Lower leg skin (tissue), 3 donors: ENCODE measurements around the gene UNC93B1.

Source experiments
- POLR2A ChIP-seq, 2 donors: fragments of 450-650 bp; IDR thresholded peaks; one replicate each; pipeline ENCODE4 v1.6.1; 2016 to 2017; ENCODE audit warnings: antibody characterized with exemption in 2 of 2, mild to moderate bottlenecking in 1 of 2, moderate library complexity in 1 of 2
- TF ChIP-seq, protein P1 (sequence below), 3 donors: fragments of 450-650 bp; IDR thresholded peaks; one replicate each; pipeline ENCODE4 v1.5.1; 2016; ENCODE audit warnings: antibody characterized with exemption in 3 of 3, mild to moderate bottlenecking in 3 of 3, moderate library complexity in 2 of 3

DNA sequence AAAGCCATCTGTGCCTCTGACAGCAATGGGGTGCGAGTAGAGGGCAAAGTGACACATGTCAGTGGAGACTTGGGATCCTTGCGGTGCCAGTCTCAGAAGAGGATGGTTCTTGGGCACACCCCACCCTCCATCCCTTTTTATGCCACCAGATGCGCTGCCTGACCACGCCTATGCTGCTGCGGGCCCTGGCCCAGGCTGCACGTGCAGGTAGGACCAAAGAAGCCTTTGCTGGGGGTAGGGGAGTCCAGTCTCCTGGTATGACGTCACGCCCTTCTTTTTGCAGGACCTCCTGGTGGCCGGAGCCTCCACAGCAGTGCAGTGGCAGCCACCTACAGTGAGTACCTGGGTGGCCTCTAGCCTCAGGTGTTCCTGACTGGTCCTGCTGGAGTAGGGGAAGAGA is 28.1 kb upstream of the UNC93B1 start:
- TF ChIP-seq, protein P1, sequence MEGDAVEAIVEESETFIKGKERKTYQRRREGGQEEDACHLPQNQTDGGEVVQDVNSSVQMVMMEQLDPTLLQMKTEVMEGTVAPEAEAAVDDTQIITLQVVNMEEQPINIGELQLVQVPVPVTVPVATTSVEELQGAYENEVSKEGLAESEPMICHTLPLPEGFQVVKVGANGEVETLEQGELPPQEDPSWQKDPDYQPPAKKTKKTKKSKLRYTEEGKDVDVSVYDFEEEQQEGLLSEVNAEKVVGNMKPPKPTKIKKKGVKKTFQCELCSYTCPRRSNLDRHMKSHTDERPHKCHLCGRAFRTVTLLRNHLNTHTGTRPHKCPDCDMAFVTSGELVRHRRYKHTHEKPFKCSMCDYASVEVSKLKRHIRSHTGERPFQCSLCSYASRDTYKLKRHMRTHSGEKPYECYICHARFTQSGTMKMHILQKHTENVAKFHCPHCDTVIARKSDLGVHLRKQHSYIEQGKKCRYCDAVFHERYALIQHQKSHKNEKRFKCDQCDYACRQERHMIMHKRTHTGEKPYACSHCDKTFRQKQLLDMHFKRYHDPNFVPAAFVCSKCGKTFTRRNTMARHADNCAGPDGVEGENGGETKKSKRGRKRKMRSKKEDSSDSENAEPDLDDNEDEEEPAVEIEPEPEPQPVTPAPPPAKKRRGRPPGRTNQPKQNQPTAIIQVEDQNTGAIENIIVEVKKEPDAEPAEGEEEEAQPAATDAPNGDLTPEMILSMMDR (IDR thresholded peaks at IDR 0.05), result no peak
- no peak for TF ChIP-seq POLR2A (IDR thresholded peaks at IDR 0.05)
